Stimulated activated CD4-positive, alpha-beta T cell treated with anti-CD3 and anti-CD28 coated beads, Interleukin-4, amount 100 ng/mL, for 24 hours (primary cell): Measurements from ENCODE around the gene PPP6R2.
A peak's percentile ranks its signal among the peaks of the same experiment; 100 is the strongest.
"Not testable (repeated sequence)": the region's sequence is repeated elsewhere in the genome, so short reads cannot be mapped to it uniquely, and the experiment has no call there.

Source experiments
- DNase-seq: peaks from one replicate; pipeline ENCODE4 v3.0.0-alpha.2; 2020

PPP6R2 gene

GRCh38 chr22:50346470-50346869 is 3.3 kb downstream of the PPP6R2 start:
- DNase-seq, result no peak

- DNase-seq, result no peak
These were observed 4.0 kb downstream of the PPP6R2 start for GRCh38 chr22:50347157-50347556.

- DNase-seq, result no peak
These were observed 4.9 kb downstream of the PPP6R2 start for GRCh38 chr22:50348058-50348457.

GRCh38 chr22:50356186-50356585 is 13.1 kb downstream of the PPP6R2 start:
- no peak for DNase-seq

GRCh38 chr22:50357222-50357621 is 14.1 kb downstream of the PPP6R2 start:
- DNase-seq, result no peak

- DNase-seq, result no peak
These were observed 14.6 kb downstream of the PPP6R2 start for GRCh38 chr22:50357756-50358155.

GRCh38 chr22:50360578-50360977 is 17.5 kb downstream of the PPP6R2 start:
- no peak for DNase-seq

GRCh38 chr22:50361222-50361621 is 18.1 kb downstream of the PPP6R2 start:
- DNase-seq, result no peak

- DNase-seq, result no peak
These were observed 18.6 kb downstream of the PPP6R2 start for GRCh38 chr22:50361688-50362087.

- no peak for DNase-seq
These were observed 20.2 kb downstream of the PPP6R2 start for GRCh38 chr22:50363166-50363802.

- DNase-seq, result not testable (repeated sequence)
These were observed 20.7 kb downstream of the PPP6R2 start for GRCh38 chr22:50363803-50364194.

- DNase-seq, result no peak
These were observed 24.8 kb downstream of the PPP6R2 start for GRCh38 chr22:50367778-50368500.

- no peak for DNase-seq
These were observed 28.0 kb downstream of the PPP6R2 start for GRCh38 chr22:50371101-50371648.

- DNase-seq, result no peak
These were observed 33.0 kb downstream of the PPP6R2 start for GRCh38 chr22:50376085-50376651.

GRCh38 chr22:50381021-50381555 is 38.0 kb downstream of the PPP6R2 start:
- DNase-seq, result not testable (repeated sequence)

- DNase-seq, result no peak
These were observed 53.7 kb downstream of the PPP6R2 start for GRCh38 chr22:50396751-50397370.

- peak; percentile 7 for DNase-seq
These were observed 54.4 kb downstream of the PPP6R2 start for GRCh38 chr22:50397371-50398060.

GRCh38 chr22:50398831-50399648 is 55.9 kb downstream of the PPP6R2 start:
- DNase-seq, result no peak

- DNase-seq, result peak; percentile 11
These were observed 56.7 kb downstream of the PPP6R2 start for GRCh38 chr22:50399751-50400331.

- DNase-seq, result no peak
These were observed 57.3 kb downstream of the PPP6R2 start for GRCh38 chr22:50400406-50400805.

GRCh38 chr22:50400931-50401330 is 57.8 kb downstream of the PPP6R2 start:
- DNase-seq, result no peak
